Renal cortex interstitium (tissue), 15 donors: Measurements from ENCODE around the gene SLC27A6. TPM values are rescaled to one million over a fixed set of nuclear protein-coding genes. Genes with fewer than 3 reads are reported as not detected.
"Not testable (repeated sequence)": the region's sequence is repeated elsewhere in the genome, so short reads cannot be mapped to it uniquely, and the experiment has no call there.

ENCODE experiments used
- DNase-seq, 11 donors: peaks; one replicate each; pipeline ENCODE4 v3.0.0-alpha.2; 2013; ENCODE audit warnings: low read depth in 9 of 11, low spot score in 4 of 11; ENCODE audit errors: extremely low read depth in 1 of 11
- long read RNA-seq, 16 experiments: transcript quantifications; one replicate each; lab custom pipeline, GENCODE V29; 2026
- polyA plus RNA-seq, 3 donors: library from polyadenylated mRNA; unstranded; fragments of 120-200 nt; gene quantifications; one replicate each; pipeline ENCODE4 v1.2.1, GENCODE V29; 2013; ENCODE audit not compliant: insufficient read length in 3 of 3

SLC27A6 gene, protein sequence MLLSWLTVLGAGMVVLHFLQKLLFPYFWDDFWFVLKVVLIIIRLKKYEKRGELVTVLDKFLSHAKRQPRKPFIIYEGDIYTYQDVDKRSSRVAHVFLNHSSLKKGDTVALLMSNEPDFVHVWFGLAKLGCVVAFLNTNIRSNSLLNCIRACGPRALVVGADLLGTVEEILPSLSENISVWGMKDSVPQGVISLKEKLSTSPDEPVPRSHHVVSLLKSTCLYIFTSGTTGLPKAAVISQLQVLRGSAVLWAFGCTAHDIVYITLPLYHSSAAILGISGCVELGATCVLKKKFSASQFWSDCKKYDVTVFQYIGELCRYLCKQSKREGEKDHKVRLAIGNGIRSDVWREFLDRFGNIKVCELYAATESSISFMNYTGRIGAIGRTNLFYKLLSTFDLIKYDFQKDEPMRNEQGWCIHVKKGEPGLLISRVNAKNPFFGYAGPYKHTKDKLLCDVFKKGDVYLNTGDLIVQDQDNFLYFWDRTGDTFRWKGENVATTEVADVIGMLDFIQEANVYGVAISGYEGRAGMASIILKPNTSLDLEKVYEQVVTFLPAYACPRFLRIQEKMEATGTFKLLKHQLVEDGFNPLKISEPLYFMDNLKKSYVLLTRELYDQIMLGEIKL
- polyA plus RNA-seq: 1 to 10 TPM; 1.4 to 1.7 (median 1.4) TPM
- long read RNA-seq, donor 1: 0 reads
- long read RNA-seq, donor 2: 0 reads
- long read RNA-seq, donor 3: 0 reads
- long read RNA-seq, donor 4: 0 reads
- long read RNA-seq, donor 5: 0 reads
- long read RNA-seq, donor 6: 0 reads
- long read RNA-seq, donor 7: 0 reads
- long read RNA-seq, donor 8: 0 reads
- long read RNA-seq, donor 9: 0 reads
- long read RNA-seq, donor 10: 0 reads
- long read RNA-seq, donor 11: 0 reads
- long read RNA-seq, donor 12: 0 reads
- long read RNA-seq, donor 13: 0 reads
- long read RNA-seq, donor 14: 0 reads
- long read RNA-seq, donor 15, partial matches to known transcripts: 0 of 1 reads
- long read RNA-seq, donor 15, other reads (novel, unspliced or antisense): 0 of 1 reads
- long read RNA-seq, donor 16: 0 reads

DNA sequence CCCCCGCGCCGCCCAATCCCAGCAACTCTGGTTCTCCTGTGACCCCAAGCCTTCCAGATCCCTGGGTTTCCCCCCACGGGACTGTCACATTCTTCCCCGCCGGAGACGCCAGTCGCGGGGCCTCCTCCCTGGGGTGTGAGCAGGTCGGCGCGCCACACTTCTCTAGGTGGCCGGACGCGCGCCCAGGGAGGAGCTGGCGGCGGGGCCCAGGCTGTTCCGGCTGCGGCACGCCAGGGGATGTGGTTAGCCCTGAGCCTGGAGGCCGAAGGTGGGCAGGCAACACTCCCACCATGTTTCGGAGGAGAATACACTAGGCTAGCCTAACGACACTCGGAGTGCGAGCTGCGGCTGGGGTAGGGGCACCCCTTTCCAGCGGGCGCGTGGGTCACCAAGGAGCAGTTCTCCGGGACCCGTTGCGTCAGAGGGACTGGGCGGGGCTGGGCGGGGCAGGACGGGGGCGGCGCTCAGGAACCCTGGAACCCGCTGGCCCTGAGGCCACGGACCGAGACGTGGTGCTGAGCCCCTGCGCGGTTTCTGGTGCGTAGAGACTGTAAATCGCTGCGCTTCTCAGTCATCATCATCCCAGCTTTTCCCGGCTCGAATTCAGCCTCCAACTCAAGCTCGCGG is at the start of gene SLC27A6:
Gene SLC27A6 (plus strand): TSS at position 478 of the 627 bp plus-strand sequence. CDS start 650 bp downstream, outside the sequence.
- peak in 4 of 11 donors; percentile 18 to 25 (median 22) for DNase-seq

DNA sequence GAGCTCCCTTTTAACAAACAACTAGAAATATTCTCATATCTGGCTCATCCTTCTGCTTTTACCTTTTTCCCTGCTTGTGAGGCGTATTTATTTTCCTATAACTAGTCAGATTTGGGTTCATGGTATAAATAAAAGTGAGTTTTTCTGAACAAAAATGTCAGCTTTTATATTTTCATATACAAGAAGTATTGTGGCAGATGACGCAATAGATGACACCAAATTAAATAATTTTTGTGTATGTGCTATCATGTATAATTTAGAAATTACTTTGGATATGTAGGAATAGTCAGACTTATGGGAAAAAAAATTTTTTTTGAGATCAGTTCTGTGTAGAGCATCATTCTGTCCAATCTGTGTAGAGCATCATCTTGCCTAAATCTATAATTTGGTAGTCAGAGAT is 45.7 kb upstream of the SLC27A6 start:
- no peak for DNase-seq

- no peak for DNase-seq
Observed at GRCh38 chr5:128920345-128921215, 44.7 kb upstream of the SLC27A6 start.

GRCh38 chr5:128924299-128924698 is 41.0 kb upstream of the SLC27A6 start:
- no peak for DNase-seq

DNA sequence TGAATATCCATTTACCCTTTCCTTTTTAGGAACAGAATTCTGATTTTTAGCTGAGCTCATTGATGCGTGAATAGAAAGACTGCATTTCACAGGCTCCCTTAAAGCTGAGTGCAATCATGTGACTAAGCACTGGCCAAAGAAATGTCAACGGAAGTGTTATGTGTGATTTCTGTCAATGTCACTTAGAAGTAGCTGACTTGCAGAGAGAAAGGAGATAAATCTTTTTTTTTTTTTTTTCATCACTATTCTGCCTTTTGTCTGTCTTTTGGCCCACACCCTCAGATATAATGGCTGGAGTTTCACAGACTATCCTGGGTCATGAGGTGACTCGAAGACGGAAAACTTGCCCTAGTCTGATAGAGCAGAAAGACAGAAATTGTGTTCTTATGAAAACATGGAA is 39.3 kb upstream of the SLC27A6 start:
- DNase-seq: no peak

- DNase-seq: no peak
Observed at GRCh38 chr5:128927644-128928043, 37.6 kb upstream of the SLC27A6 start.

GRCh38 chr5:128932232-128932631 is 33.1 kb upstream of the SLC27A6 start:
- not testable (repeated sequence) for DNase-seq

- DNase-seq: not testable (repeated sequence)
Observed at GRCh38 chr5:128943100-128943499, 22.2 kb upstream of the SLC27A6 start.

DNA sequence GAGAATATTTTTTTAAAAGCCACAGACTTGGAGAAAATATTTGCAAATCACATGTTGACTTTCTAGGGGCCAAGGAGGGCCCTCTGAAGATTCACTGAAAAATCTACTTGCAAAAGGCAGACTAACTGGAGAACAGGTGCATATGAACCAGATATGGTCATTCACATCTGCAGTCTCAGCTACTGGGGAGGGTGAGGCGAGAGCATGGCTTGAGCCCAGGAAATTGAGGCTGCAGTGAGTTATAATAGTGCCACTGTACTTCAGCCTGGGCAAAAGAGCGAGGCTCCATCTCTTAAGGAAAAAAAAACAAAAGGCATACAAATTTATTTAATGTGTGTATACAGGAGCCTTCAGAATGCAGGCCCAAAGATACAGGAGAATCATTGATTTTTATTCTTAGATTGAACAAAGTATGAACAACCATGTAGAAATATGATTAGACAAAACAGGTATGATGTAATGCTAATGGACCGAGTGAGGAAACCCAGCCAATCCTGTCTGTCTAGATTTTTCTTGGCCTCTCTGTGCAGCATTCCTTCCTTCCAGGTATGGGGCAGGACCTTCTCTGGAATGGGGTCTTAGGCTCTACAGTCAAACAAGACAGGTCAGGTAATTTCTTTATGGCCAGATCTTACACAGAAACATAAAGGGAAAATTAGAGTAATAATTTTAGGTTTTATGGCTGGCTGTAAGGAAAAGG is 15.3 kb upstream of the SLC27A6 start:
- DNase-seq: no peak

- DNase-seq: not testable (repeated sequence)
Observed at GRCh38 chr5:128951301-128951700, 14.0 kb upstream of the SLC27A6 start.

GRCh38 chr5:128956164-128956563 is 9.1 kb upstream of the SLC27A6 start:
- peak in 1 of 11 donors; percentile 18 for DNase-seq

DNA sequence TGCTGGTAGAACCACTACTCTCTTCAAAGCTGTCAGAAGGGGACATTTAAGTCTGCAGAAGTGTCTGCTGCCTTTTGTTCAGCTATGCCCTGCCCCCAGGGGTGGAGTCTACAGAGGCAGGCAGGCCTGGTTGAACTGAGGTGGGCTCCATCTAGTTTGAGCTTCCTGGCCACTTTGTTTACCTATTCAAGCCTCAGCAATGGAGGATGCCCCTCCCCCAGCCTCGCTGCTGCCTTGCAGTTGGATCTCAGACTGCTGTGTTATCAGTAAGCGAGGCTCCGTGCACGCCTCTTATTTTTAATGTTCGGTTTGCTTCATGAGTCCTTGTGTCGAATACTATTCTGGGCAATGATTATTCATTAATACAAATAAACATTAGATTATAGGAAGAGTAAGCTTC is 3.1 kb upstream of the SLC27A6 start:
- no peak for DNase-seq

DNA sequence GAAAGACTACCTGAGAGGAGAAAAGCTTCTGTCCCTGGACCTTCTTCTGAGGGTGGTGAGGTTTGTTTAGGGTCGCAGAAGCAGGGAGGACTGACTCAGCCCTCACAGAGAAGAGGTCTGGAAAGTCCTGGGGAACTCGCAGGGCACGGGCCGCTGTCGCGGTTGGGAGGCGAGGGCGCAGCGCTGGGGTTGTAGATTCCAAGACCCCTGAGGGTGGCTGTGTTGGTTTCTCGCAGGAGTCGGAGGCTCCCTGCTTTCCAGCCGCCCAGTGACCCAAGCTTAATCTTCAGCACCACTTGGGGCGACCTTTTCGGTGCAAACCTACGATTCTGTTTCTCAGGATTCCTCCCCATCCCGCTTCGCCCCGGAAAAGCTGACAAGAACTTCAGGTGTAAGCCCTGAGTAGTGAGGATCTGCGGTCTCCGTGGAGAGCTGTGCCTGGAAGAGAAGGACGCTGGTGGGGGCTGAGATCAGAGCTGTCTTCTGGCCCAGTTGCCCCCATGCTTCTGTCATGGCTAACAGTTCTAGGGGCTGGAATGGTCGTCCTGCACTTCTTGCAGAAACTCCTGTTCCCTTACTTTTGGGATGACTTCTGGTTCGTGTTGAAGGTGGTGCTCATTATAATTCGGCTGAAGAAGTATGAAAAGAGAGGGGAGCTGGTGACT is 482 bp downstream of the SLC27A6 start:
- no peak for DNase-seq

- DNase-seq: no peak
Observed at GRCh38 chr5:128966375-128966774, 1.1 kb downstream of the SLC27A6 start.

- DNase-seq: no peak
Observed at GRCh38 chr5:128966846-128967245, 1.6 kb downstream of the SLC27A6 start.

- no peak for DNase-seq
Observed at GRCh38 chr5:128973244-128973643, 8.0 kb downstream of the SLC27A6 start.

DNA sequence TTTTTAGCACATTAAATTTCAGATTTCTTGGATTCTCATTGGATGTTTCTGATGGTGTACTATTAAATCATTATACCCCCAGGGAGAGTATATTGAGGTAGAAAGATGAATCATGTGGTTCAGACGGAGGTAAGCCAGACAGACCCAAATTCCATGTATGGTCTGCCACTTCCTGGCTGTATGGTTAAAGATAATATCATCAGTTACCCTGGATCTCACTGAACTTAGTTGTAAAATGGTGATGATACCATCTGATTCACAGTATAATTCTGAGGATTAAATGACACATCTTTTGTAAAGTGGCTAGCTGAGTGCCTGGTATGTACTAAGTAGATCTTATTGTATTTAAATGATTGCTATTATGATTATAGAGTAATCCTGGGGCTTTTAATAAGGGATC is 9.3 kb downstream of the SLC27A6 start:
- DNase-seq: no peak
